Ovary (tissue), 3 donors: Measurements from ENCODE around the gene PCDH15.

ENCODE experiments used
- CTCF ChIP-seq, 3 donors: fragments of 450-650 bp in 2 of 3; fragments of 200-600 bp in 1 of 3; IDR thresholded peaks; one replicate each; pipeline versions ENCODE4 v1.5.1 to v1.8.0; 2016 to 2022; ENCODE audit warnings: antibody characterized with exemption in 3 of 3, mild to moderate bottlenecking in 1 of 3
- EP300 ChIP-seq: sonication (generic); formaldehyde crosslinking; IDR thresholded peaks from one replicate; pipeline ENCODE4 v1.6.1; 2017; ENCODE audit warnings: antibody characterized with exemption
- donor health status: DM: no; HTN: no; CAD: no.

- TF ChIP-seq EP300 (no peak), CTCF (IDR thresholded peaks at IDR 0.05) (no peak)
These were observed 134.8 kb downstream of the PCDH15 start for GRCh38 chr10:54666192-54666591.
